ENCODE measurements around the gene CLBA1. TPM values are rescaled to one million over a fixed set of nuclear protein-coding genes. Genes with fewer than 3 reads are reported as not detected.

The CLBA1 gene
- total RNA-seq, 1 donor from 2014 or later, result 4.6 TPM

DNA sequence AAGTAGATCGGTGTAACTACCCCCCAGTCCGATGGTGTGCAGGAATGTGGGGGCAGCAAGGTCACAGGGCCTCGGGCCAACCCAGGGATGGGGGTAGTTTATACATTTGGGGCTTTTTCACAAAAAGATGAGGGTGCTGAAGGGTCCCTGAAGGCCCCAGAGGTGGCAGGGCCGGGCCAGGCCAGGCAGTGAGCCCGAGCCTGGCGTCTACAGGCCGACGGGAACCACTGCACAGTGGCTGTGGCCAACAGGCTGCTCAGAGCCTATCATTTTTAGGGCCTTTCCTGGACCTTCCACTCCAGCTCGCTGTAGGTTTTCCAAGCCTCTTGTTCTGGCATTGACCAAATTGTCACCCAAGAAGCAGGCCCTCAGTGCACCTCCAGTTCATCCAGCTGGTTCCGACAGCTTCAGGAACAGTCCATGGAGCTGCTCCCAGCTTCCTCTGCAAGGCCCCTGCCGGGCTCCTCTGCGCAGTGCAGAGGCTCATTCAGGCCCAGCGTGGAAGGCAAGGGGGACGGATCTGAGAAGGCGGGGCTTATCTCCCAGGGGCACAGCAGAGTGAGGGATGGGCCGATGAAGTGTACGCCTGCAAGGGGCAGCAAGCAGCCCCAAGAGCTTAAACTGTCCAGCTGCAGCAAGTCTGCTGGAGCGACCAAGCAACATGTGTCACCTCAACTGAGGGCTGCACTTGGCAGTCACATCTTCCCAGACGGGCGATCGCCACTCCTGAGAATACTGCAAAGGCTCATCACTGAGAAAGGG is 21.4 kb downstream of the CLBA1 start:
- DNase-seq, result no peak

DNA sequence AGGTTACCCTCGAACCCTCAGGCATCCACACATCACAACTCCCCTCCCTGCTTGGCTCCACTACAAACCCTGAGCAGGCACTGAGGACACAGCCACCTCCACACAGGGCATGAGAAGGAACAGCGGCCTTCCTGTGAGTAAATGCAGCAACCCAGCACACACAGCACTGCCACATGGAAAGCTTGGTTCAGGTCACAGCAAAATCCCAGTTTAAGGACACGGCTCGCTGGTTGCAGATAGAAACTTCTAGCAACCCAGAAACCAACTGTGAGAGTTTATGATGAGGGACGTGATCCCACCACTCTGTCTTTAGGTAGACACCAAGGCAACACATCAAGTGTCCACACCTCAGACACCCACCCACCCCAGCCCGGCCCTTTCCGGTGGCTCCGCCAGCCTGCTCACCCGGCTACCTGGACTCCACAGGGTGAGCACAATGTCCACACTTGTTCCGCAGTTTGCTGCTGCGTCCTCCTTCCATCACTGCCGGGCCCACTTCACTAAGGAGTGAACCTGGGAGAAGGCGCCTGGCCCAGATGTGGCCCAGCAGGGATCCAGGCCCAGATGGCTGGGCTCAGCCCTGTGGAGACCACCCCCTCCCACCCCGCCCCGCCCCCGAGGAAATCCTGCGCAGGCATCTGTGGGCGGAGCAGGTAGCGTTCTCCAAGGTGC is 22.1 kb downstream of the CLBA1 start:
- no peak for DNase-seq

GRCh38 chr14:105010106-105010505 is 24.5 kb downstream of the CLBA1 start:
- DNase-seq, result no peak

DNA sequence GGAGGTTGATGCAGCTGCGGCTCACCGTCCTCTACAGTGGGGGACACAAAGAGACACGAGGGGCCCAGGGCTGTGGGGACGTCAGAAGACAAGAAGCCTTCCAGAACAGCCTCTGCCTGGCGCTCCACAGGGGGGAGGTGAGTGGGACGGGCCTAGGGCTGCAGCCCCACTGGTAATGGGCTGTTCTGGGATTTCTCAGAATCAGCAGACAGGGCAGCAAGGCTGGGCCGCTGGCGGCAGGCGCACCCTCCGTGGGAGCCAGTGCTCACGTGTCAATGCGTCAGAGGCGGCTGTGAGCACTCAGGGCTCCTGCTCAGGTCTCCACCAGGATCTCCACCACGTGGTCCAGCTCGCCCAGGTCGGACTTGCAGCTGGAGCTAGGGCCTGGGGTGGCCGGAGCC is 25.3 kb downstream of the CLBA1 start:
- DNase-seq, result no peak

- no peak for DNase-seq
These were observed 25.9 kb downstream of the CLBA1 start for GRCh38 chr14:105011312-105011990.

DNA sequence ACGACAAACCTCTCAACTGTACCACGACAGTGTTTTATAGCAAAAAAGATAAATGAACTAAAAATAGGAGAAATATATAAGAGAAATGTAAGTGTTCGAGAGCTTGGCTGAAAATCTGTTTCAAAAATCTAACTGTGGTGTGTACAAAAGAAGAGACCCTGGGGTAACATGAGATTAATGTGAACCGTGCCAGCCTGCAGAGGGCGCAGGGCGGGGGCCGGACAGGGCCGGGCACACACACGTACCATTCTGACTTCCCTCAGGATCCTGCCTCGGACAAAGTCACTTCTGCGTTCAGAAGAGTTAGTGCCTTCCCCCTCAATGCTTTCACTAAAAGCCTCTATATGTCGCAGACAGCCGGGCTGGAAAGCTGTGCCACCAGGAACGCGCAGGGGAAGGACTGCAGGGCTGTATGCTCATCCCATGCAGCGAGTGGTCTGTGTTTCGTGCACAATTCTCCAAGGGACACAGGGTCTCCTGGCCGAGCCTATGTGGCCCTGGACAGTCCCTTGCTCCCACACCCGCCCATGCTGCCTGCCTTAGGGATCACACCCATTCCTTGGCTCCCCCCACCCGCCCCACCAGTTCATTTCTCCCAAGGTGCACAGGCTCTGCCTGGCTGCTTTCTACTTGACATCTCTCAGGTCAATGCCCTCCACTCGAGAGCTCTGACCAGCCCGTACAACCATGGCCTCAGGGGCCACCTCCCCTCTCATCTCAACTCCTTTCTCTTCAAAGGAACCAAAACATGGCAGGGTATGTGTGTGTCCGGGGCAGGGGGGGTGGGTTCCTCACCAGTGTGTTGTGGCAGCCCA is 26.8 kb downstream of the CLBA1 start:
- DNase-seq, result peak; percentile 45

GRCh38 chr14:105013150-105013785 is 27.7 kb downstream of the CLBA1 start:
- peak; percentile 32 for DNase-seq

GRCh38 chr14:105014032-105014431 is 28.4 kb downstream of the CLBA1 start:
- DNase-seq, result no peak

DNA sequence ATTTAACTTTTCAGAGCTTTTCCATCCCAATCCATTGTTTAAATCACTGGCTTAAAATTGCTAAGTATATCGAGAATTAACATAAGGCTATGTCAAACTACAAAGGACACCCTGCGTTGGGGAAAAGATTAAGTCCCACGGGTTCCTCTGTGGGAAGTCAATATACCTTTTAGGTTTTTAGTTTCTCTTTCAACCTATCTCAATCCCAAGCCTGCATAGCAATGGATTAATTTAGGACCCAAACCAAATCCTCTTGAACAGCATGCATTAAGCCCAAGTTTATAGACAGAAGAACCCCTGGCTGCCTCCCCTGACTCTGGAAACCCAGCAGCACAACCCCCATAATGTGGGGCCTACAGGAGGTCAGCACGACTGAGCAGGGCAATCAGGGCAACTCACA is 29.0 kb downstream of the CLBA1 start:
- DNase-seq, result no peak

DNA sequence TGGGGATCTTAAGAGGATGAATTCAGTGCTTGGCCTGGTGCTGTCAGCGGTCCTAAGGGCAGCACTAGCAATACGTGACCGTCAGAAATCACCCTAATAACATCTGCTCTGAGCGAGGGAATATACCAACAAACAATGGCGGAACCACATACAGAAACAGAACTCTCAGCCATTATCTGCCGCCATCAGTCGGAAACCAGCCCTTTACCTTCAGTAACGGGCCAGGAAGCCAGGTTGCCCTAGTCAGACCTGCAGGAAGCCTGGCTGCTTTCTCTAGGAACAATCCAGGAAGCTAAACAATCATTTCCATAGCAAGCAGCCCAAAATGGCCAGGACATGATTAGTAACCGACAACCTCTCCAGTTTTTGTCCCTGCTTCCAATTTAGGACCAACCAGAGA is 29.7 kb downstream of the CLBA1 start:
- peak; percentile 82 for DNase-seq

GRCh38 chr14:105015905-105016304 is 30.3 kb downstream of the CLBA1 start:
- DNase-seq, result no peak

DNA sequence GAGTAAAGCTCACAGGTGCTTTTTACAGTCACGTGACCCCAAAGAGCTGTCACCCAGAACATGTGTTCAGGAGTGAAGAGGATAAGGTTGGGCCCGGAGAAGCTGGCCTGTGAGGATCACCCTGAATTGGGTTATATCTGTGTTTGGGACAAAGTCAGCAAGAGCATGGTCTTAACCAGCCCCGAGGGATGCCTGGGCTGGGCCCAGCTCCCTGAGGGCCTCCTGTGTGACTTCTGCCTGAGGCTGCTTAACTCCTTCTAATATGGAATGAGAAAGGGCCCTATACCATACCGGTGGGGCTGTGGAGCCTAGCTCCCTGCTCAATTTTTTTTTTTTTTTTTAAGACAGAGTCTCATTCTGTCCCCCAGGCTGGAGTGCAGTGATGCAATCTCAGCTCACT is 32.8 kb downstream of the CLBA1 start:
- DNase-seq, result no peak

DNA sequence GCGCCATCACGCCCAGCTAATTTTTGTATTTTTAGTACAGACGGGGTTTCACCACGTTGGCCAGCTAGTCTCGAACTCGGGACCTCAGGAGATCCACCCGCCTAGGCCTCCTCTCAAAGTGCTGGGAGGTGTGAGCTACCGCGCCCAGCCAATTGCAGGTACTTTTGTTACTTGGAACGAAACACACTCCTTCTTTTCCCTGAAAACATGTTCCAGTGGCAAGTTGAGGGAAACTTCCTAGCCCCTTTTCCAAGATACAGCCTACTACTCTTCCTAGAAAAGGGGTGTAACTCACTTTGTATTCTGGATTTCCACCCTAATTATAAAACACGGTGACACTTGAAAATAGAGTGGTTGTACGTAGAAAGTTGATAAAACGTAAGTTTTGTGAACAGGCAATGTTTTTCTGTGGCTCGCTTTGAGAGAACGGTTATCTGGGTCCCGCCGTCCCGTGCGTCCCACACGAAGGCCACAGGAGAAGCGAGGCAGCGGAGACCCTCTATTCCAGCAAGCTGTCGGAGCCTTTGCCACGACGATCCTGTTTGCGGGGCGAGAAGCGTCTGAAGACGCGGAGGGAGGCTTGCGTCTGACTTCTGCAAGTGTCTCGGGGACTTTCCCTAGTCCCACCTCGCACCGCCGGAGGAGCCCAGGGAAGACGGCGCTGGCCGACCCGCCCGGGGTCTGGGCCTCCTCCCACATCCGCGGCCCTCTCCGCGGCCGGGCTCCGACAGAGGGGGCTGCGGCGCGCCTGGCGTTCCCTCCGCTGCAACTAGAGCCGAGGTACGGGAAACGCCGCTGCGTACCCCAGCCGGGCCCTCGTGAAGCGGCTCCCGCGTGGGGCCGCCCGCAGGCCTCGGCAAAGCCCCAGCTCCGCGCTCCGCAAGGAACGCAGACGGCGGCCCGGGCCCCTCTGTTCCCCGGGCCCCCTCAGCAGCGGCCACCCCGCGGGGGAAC is 34.5 kb downstream of the CLBA1 start:
- DNase-seq, result peak; percentile 65

GRCh38 chr14:105020815-105021655 is 35.4 kb downstream of the CLBA1 start, which contains the start of gene CDCA4:
TSS of gene CDCA4 (minus strand) at chr14:105021083. CDS start at chr14:105011929, 9,154 bp downstream.
- peak; percentile 97 for DNase-seq

DNA sequence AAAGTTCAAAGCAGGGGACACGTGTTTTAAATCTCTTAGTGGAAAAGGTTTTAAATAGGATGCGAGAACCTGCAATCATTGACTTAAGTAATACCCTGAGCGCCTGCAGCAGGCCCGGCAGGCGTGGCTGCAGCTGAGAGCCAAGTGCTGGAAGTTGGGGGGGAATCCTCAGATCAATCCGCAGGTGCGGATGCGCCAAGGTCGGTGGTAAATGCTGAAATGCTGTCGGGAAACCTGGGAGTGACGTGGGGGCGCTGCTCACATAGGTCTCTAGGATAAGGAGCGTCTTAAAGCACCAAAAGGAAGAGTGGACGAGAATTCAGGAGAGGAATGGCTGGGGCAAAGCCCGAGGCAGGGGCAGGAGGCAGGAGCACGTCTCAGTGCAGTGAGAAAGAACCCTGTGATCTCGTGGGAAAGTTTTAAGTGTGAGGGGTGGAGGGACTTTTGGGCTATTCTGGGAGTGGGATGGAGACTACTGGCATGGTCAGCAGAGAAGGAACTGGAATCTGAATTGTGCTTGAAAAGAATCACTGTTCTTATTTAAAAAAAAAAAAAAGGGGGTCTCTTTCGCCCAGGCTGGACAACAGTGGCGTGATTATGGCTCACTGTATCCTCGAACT is 36.2 kb downstream of the CLBA1 start:
- peak; percentile 44 for DNase-seq

- no peak for DNase-seq
These were observed 36.7 kb downstream of the CLBA1 start for GRCh38 chr14:105022276-105022670.

DNA sequence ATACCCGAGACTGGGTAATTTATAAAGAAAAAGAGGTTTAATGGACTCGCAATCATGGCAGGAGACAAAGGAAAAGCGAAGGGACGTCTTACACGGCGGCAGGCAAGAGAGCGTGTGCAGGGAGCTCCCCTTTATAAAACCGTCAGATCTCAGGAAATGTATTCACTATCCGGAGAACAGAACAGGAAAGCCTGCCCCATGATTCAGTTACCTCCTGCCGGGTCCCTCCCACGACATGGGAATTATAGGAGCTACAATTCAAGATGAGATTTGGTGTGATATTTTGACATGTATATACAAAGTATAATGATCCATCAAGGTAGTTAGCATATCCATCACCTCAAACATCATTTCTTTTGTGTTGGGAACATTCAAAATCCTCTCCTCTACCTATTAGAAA is 37.6 kb downstream of the CLBA1 start:
- DNase-seq, result peak; percentile 62

- no peak for DNase-seq
These were observed 38.3 kb downstream of the CLBA1 start for GRCh38 chr14:105023791-105024480.

GRCh38 chr14:105025429-105025828 is 39.8 kb downstream of the CLBA1 start:
- no peak for DNase-seq

All from dermis blood vessel endothelial cell (primary cell).